Stimulated activated CD4-positive, alpha-beta T cell treated with anti-CD3 and anti-CD28 coated beads, Interleukin-4, amount 100 ng/mL, for 48 hours (primary cell): Measurements from ENCODE around the gene OAT.

Experiments used
- DNase-seq, 2 donors: peaks; one replicate each; pipeline ENCODE4 v3.0.0-alpha.2; 2020; ENCODE audit warnings: low read depth in 2 of 2

Gene OAT

DNA sequence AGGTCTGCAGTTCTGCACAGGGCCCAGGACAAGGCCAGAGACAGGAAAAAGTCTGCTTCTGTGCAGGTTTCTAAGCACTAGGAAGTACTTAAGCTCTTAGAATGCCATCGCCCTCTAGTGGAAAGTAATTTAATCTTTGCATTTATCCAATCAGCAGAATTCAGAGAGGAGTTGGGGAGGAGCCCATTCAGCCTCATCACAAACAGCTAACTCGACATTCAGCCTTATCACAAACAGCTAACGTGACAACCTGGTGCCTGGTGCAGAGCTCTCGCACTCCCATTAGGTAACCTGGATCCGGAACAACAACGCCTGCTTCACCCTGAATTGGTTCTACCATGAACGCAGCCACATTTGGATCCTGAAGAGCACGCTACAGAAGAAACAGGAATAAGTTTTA lies 15.2 kb downstream of the OAT start:
- DNase-seq = no peak

GRCh38 chr10:124402273-124402672 lies 16.4 kb downstream of the OAT start:
- no peak for DNase-seq

DNA sequence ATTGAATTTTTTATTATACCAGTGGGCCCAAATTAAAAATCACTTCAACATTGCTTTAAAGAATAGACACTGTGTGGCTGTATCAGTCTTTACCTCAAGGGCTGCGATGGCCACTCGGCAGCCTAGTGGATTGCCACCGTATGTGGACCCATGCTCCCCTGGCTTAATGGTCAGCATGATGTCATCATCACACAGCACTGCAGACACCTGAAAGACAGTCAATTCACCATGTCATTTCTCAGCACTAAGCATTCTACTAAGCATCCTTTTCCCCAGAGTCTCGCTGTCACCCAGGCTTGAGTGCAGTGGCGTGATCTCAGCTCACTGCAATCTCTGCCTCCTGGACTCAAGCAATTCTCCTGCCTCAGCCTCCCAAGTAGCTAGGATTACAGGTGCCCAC lies 17.1 kb downstream of the OAT start:
- DNase-seq = no peak

GRCh38 chr10:124394583-124394982 lies 24.1 kb downstream of the OAT start:
- no peak for DNase-seq

DNA sequence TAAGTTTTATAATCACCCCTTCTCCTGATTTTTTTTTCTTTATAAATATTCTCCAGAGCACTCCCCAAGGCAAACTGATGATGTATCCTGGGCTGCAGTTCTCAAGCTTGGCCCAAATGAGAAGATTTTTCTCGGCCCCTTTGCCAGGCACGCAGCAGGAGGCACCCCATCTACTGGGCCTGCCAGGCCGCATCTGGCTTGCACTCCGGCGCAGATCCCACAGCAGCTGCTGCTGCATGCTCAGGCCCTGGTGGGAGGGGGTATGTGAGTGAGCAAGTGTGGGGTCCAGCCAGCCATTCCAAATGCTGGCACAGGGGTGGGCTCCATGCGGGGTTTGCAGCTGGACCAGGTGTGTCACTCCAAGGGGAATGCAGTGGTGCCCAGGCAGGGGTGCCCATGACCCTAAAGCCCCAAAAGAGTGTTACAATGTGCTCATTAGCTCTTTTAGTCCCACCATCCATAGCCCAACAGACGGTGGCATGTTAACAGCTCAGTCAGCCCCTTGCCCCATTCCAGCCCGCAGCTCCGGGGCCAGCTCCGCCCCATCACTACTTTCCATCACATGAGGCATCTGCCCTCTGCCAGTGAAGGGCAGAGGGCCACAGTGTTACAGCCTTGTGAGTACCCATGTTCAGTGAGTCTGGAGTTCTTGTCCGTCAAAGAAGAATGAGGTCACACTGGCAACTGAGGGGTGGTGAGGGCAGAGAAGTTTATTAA lies 25.9 kb downstream of the OAT start:
- DNase-seq = no peak

DNA sequence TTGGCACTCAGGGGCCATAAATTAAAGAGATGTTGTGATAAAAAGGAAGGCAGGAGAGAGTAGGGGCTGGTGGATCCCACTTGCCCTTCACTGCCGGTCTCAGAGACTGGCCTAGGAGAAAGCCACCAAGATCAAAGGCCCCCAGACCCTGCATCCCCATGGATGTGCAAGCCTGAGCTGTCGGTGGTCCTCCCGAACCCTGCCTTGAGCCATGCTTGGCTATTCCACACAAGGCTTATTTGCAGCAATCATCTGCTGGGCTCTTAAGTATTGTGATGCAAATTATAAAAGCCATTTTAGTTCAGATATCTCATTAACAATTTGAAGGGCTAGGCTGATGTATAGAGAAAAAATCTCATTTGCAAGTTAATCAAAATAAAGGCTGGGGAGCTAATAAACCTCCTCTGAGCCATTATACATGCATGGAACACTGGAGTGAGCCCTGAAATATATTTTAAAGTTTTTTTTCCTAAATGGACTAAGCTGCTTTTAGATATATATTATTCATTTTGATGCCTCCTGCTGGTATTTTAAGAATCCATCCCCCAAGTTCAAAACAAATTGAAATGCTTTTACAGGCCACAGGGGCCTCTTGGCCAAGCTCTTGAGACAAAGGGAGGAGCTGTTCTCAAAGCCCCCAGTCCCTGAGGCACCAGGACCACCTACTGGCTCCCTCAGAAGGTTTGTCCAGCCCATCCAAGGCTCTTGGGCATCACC lies 28.1 kb downstream of the OAT start:
- DNase-seq = no peak

GRCh38 chr10:124389613-124390361 lies 28.9 kb downstream of the OAT start:
- no peak for DNase-seq

DNA sequence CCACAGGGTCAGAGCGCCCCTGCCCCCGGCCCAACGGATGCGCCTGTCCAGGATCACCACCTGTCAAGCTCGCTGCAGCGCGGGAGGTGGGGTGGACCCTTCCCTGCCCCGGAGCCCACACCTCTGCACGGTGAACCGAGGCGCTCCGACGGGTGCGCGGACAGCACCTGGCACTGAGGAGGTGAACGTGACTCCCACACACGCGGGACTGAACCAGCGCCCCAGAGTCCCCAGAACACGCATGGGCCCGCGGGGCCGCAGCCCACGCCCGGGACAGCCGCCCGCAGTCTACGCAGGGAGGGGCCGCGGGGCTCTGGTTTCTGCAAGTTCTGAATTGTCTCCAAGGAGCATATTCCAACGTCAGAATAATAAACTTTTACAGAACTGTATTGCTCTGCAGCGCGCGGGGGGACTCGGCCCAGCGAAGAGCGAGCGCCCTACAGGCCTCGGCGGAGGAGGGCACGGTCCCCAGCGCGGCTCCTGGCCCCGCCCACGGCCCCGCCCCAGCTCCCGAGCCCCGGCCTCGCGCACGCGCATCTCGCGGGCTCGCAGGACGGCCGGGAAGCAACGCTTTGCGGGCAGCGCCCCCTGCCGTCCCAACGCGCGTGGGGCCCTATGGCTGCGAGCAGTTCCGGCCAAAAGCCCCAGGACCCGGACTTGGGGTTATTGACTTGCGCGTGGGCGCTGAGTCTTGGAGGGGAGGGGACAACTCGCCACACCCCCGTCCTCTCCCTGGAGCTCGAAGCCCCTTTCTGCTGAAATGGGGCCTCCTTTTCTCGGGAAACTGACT lies 29.7 kb downstream of the OAT start:
- peak; percentile 89 to 94 for DNase-seq

DNA sequence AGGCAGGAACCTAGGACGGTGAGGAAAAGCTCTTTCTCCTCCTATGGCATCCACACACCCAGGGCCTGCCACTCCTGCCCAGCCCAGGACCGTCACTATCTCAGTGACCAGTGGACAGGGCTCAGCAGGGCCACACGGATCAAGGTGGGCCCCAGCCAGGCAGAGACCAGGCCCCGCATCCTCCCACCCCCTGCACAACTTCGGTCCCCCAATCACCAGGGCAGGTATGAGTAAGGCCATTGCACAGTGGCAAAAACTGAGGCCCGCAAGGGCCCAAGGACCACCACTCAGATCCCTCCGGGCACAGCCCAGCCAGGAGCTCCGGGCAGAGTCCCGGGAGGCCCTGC lies 30.3 kb downstream of the OAT start:
- no peak for DNase-seq

DNA sequence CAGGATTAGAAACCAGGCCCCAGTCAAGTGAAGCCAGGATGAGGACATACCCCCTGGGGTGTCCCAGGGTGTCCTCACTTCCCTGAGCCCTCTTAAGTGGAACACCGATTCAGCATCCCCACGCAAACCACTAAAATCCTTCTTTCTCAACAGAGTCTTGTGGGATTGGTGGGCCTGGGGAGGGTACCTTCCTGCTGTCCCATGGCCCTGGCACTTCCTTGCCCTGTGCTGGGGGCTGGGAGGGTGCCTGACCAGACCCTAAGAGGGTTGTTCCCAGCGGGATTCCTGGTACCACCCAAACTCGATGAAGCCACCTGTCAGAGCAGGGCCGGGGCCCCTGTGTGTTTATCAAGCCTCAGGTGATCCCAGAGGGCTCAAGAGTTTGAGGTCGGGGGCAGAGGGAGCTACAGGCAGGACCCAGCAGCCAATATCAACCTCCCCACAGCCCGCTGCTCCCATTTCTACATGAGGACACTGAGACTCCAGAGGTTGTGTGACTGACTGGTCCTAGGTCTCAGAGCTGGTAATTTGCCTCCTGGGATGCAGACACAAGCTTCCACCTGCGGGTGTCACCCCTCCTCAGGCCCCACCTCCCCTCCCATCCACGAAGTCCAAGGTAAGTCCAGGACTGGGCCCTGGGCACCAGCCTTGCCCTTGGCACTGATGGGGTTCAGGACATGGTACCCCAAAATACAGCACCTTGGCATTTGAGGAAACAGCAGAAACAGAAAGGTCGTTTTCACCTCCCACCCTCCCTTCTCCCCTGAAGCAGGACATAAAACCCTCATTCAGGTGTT lies 31.4 kb downstream of the OAT start:
- no peak for DNase-seq

- no peak for DNase-seq
Measured at GRCh38 chr10:124386186-124387077, 32.3 kb downstream of the OAT start.

- DNase-seq = no peak
Measured at GRCh38 chr10:124385627-124386185, 33.0 kb downstream of the OAT start.

GRCh38 chr10:124384591-124385190 lies 34.0 kb downstream of the OAT start:
- no peak for DNase-seq

DNA sequence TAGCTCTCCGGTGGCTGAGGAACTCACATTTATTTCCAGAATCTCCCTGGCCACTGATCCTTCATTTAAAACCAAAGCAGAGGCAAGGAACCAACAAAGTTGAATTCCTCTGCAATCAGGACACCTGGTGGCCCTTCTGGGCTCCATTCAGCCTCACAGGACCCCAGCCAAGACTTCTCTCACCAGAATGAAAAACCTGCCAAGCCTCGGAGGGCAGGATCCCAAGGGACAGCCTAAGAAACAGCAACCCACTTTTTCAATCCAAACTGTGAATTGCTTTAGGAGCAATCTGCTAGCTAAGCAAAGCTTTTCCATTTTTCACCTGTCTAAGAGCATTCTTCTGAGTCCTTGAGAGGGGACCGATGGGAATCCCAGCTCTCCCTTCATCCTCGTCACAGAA lies 34.6 kb downstream of the OAT start:
- no peak for DNase-seq

GRCh38 chr10:124383496-124383895 lies 35.2 kb downstream of the OAT start:
- no peak for DNase-seq

DNA sequence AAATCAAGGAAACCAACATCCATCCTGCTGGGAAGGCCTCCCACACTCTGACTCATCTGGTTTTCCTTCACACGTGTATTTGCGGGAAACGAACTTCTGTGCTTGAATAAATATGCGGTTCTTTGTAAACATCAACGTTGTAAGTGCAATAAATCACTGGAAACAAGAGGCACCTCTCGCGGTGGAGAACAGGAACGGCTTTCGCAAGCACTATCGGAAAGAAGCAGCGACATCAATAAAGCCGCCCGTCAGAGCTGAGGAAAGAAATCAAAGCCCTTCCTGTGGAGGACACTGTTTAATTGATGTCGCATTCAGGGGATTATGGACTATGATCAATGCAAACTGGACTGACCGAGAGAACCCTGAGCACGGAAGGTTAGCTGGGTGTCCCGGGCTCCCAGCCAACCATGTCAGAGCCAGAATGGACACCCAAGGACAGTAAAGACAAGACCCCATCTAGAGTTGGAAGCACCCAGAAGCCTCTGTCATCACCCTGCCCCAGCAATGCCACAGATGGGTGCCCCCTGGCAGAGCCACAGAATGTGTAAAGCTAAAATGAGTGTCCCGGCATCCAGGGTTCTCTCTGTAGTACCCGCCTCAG lies 37.6 kb downstream of the OAT start:
- DNase-seq = no peak

DNA sequence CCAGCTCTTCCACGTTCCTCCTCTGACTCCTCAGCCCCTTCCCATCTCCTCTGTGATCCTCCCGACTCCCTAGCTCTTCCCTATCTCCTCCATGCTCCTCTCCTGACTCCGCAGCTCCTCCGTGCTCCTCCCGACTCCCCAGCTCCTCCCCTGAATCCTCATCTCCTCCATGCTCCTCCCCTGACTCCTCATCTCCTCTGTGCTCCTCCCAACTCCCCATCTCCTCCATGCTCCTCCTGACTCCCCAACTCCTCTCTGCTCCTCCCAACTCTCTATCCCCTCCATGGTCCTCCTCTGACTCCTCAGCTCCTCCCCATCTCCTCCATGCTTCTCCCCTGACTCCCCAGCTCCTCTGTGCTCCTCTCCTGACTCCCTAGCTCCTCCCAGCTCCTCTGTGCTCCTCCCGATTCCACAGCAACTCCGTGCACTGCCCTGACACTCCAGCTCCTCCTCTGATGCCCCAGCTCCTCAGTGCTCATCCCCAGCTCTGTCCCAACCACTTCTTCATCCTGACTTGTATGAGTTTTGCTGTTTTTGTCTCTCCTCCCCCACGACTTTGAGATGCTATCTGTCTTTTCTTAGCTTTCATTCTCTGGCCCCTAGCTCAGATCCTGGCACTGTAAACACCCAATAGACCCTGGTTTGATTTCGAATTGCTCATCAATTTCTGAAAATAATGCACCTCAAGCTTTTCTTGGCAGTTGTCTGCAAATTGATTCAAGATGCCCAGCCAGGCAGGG lies 38.3 kb downstream of the OAT start:
- DNase-seq = no peak

GRCh38 chr10:124379609-124380193 lies 39.0 kb downstream of the OAT start:
- DNase-seq = no peak
